HG03442 (cell line): ENCODE measurements around the gene HLA-DPB1.
A peak's percentile ranks its signal among the peaks of the same experiment; 100 is the strongest.
"Not testable (repeated sequence)": the region's sequence is repeated elsewhere in the genome, so short reads cannot be mapped to it uniquely, and the experiment has no call there.

Experiments used
- ATAC-seq: cut with Tn5 transposase; IDR thresholded peaks from one replicate; pipeline ENCODE4 v1.9.1; 2021; ENCODE audit warnings: mild to moderate bottlenecking, moderate library complexity; ENCODE audit not compliant: unreplicated experiment

The HLA-DPB1 gene

DNA sequence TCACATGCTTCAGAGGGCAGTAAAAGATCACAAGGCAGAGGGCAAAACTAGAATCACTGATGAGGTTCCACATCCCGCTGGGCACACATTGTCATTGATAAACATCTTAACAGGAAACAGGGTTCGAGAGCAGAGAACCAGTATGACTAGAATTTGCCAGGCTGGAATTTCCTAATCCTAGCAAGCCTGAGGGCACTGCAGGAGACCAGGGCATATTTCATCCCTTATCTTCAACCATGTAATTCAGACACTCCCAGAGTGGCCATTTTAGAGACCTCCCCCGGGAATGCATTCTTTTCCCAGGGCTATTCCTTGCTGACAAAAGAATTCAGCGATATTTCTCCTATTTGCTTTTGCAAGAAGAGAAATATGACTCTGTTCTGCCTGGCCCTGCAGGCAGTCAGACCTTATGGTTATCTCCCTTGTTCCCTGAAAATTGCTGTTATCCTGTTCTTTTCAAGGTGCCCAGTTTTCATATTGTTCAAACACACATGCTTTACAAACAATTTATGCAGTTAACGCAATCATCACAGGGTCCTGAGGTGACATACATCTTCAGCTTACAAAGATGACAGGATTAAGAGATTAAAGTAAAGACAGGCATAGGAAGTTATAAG lies 25.4 kb downstream of the HLA-DPB1 start:
- not testable (repeated sequence) for ATAC-seq

GRCh38 chr6:33103776-33104175 lies 28.0 kb downstream of the HLA-DPB1 start:
- ATAC-seq: no peak

GRCh38 chr6:33104887-33105286 lies 29.1 kb downstream of the HLA-DPB1 start:
- no peak for ATAC-seq

- ATAC-seq: no peak
These were observed 29.6 kb downstream of the HLA-DPB1 start for GRCh38 chr6:33105386-33105785.

- no peak for ATAC-seq
These were observed 30.4 kb downstream of the HLA-DPB1 start for GRCh38 chr6:33105916-33106871.

DNA sequence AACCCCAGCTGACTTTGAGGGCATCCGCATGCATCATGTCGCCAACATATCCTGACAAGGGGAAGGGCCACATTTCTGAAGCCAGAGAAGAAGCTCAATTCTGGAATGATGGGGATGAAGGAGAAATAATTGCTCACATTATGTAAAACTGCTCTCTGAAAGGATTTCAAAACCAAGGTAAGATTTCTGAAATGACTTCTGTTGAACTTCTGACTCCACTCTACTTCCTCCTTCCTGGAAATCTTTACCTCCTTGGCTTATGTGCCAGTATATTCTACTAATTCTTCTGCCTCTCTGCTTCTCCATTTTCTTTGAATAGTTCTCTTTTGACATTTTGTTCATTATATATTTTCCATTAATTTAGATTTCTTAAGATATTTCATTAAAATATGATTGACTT lies 31.9 kb downstream of the HLA-DPB1 start:
- no peak for ATAC-seq

DNA sequence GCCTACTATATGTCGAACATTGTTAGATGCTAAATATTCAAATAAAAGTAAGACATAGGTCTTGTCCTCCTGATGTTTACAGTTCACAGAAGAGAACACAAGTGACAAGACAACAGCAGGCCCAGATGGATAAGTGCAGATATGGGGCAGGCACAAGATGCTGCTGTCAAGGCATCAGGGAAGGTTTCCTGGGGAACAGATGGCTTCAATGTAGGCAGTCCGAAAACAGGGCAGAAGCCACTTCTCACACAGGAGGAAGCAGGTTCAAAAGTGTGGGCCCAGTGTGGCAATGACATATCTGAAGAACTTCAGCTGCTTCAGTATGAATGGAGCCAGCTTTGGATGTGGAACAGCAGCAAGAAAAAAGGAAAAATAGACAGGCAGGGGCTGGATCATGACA lies 32.5 kb downstream of the HLA-DPB1 start:
- no peak for ATAC-seq

DNA sequence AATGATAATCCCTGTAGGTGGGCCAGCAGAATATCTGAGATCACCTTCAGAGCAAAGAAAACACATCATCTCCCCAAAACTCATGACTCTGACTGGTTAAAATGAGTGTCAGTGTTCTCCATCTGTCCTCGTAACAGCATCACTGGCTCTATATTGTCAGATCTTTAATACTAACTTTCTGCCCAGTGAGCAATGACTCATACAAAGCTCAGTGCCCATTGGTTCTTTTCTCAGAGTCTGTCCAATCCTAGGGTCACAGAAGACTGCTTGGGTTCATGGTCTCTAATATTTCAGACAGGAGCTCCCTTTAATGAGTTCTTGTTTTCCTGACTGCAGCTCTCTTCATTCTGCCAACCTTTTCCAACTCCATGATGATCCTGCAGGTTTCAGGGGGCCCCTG lies 36.4 kb downstream of the HLA-DPB1 start:
- ATAC-seq: peak; percentile 86

GRCh38 chr6:33113755-33114154 lies 38.0 kb downstream of the HLA-DPB1 start:
- no peak for ATAC-seq

DNA sequence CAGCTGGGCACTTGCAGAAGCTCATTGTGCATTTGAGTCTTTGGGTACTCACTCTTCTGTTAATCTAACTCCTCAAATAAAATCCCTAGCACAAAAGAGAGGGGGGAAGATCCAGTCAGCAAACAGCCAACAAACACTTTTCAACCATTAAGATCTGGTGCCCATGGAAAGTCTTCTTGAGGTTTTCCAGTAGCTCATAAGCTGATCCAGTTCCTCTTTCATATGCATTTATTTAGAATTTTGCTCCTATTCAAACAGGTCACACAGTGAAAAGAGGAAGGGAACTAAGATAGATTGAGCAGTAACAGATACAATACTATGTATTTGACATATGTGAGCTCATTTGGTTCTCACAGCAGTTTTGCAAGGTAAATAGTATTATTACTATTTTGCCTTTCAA lies 38.6 kb downstream of the HLA-DPB1 start:
- no peak for ATAC-seq

DNA sequence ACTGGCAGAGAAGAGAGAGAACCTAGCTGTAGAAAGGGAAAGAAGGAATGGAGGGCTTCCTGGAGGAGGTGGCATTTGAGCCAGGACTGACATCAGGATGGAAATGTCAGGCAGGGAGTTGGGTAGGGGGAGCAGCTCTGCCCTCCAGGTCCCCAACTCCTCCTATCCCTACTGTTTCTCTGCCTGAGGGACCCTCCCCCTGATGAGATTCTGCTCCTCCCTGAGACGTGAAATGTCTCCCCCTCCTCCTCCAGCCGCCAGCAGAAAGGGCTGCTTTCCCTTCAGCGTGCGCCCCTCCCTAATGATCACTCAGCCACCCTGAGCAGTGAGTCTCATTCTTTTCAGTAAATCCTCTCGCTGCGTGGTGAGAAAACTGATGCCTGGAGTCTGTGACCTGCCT lies 40.6 kb downstream of the HLA-DPB1 start:
- no peak for ATAC-seq

DNA sequence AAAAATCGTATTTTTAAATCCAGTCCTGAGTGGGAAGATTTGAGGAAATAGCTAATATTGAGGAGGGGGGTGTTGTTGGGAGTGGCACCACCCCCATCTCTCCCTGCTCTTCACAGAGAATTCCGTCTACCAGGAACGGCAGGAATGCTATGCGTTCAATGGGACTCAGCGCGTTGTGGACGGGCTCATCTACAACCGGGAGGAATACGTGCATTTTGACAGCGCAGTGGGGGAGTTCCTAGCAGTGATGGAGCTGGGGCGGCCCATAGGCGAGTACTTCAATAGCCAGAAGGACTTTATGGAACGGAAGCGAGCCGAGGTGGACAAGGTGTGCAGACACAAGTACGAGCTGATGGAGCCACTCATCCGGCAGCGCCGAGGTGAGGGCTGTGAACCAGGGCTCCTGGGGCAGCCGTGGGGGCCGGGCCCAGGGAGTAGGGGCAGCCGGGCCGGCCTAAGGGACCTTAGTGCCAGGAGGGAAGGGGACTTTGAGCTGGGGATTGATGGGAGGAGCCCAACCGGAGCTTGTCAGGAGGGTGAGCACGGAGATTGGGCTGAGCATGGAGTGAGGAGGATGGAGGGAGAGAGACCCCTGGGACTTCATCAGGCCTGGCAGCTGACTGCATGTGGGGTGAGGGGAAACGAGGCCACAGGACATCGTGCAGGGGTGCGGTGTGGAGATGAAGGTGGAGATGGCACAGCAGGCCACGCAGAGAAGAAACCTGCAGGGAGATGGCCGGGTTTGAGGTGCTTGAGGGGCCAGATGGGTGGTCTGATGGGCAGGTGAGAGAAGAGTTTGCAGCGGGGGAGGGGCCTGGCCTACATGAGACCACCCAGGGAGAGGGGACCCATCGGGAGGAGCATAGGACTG lies 41.3 kb downstream of the HLA-DPB1 start:
- ATAC-seq: no peak

DNA sequence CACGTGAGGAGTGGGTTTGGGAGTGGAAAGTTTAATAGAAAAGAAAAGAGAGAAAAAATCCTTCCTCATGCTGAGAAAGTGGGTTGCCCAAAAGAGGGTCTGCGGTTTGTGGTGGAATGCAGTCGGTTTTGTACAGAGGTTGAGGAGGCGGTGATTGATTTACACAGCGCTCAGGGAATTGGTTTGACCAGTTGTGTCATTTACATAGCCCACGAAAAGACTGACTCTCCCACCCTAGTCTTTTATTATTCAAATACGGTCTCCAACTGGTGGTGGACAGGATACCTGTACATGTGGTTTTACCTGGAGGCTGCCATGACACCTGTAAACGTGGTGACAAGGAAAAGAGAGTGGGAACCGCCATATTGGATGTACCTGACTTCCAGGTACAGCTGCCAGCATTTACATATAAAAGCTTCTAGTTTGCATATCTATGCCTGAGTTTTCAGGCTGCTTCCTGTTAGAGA lies 42.1 kb downstream of the HLA-DPB1 start:
- no peak for ATAC-seq

DNA sequence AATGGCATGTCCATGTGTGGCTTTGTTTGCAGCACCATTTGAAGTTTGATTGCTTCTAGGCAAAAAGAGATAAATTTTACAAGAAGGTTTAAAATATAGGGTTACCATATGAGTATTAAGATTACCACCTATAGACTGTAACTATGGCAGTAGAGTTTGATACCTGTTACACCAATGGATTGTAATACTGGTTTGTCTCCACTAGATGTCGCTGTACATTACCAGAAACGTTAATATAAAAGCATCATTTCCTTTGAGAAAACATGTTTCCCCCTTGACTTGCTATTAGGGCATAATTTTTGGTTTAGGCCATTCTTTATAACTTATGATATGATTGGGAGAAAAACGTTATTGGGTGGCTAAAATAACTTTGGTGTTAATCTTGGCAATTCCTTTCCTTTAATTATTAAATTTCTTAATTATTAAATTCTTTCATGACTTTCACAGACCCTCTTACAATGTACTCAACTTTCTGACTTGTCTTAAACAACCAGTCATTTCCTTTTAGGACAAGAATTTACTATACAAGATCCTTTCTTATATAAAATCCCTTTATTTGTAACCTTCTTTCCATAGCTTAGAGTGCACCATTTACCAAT lies 42.8 kb downstream of the HLA-DPB1 start:
- no peak for ATAC-seq

DNA sequence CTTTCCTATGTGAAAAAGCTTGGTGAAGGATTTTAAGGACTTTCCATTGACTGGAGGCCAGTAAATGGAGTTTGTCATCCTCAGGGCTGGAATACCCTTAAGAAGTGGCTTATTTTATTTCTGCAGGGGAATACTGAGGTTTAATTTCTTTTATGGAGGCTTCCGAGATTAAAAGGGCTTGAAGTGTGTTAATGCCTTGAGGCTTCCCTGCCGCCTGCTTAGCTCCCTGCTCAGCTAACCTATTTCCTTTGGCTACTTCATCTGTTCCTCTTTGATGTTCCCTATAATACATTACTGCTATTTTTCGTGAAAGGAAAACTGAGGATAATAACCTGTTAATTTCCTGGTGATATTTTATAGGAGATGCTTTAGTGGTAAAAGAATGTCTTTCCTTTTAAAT lies 44.2 kb downstream of the HLA-DPB1 start:
- no peak for ATAC-seq

DNA sequence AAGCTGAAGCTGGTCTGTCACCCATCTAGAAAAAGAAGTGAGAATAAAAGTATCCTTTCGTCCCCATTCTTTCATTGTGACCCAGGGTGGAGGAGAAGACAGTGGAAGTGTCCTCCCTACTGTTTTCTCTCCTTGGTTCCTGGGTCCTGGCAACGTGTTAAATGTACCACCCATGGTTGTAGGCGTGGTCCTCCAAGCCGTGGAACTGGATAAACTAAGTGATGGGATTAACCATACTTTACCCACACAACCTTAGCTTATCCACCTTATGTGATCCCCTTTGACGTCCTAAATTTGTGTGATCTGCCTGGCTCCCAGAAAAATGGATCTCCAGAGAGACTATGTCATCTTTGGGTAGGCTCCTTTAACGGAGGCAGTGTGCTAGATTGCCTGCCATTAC lies 47.4 kb downstream of the HLA-DPB1 start:
- no peak for ATAC-seq

GRCh38 chr6:33123732-33124524 lies 48.1 kb downstream of the HLA-DPB1 start:
- no peak for ATAC-seq

DNA sequence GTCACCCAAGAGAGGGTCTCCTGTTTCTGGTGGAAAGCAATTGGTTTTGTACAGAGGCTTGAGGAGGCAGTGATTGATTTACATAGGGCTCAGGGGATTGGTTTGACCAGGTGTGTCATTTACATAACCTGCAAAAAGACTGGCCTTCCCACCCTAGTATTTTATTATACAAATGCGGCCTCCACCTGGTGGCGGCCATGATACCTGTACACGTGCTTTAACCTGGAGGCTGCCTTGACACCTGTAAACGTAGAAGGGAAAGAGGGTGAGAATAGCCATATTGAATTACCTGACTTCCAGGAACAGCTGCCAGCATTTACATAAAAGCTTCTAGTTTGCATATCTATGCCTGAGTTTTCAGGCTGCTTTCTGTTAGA lies 48.7 kb downstream of the HLA-DPB1 start:
- ATAC-seq: no peak

DNA sequence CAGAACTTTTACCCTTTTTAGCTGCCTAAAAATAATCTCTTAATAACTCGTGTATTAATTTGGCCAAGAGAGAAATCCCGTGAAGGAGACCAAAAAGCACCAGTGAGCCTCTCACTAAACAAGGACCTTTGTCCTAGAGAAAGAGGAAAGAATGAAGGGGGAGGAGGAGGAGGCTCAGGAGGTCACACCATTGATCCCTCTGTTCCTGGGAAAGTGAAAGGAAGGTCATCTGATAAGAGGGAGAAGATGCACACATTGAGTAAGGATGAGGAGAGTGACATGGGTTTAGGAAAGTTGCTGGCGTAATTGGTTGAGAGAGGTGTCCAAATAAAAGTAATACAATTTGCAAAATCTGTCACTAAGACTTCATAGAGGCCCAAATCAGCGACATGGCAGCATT lies 49.2 kb downstream of the HLA-DPB1 start:
- ATAC-seq: no peak

GRCh38 chr6:33126101-33126714 lies 50.4 kb downstream of the HLA-DPB1 start:
- ATAC-seq: no peak
